Rectal smooth muscle tissue (tissue), 1 donor: ENCODE data around the gene ZXDC.

Experiments used
- H3K27ac ChIP-seq: one replicate; pipeline ENCODE4 v1.7.0; 2013; ENCODE audit warnings: low read depth, low read length, inconsistent platforms
- H3K27me3 ChIP-seq: one replicate; pipeline ENCODE4 v1.7.0; 2013; ENCODE audit warnings: low read length; ENCODE audit not compliant: control insufficient read depth, insufficient read depth
- H3K36me3 ChIP-seq: one replicate; pipeline ENCODE4 v1.7.0; 2013; ENCODE audit warnings: low read length; ENCODE audit not compliant: control insufficient read depth, insufficient read depth
- H3K4me1 ChIP-seq: one replicate; pipeline ENCODE4 v1.7.0; 2013; ENCODE audit warnings: low read length; ENCODE audit not compliant: control insufficient read depth, insufficient read depth
- H3K4me3 ChIP-seq: one replicate; pipeline ENCODE4 v1.7.0; 2013; ENCODE audit warnings: low read length
- H3K9ac ChIP-seq: one replicate; pipeline ENCODE4 v1.7.0; 2013; ENCODE audit warnings: low read length

Gene ZXDC

GRCh38 chr3:126448136-126448892 is 27.4 kb downstream of the ZXDC start:
- no peaks in the 10 kb centered on the region for H3K27me3 ChIP-seq
- no peak overlapping the region for H3K27ac ChIP-seq
- no peak overlapping the region for H3K9ac ChIP-seq
- H3K36me3 ChIP-seq = peaks cover 29% of the 10 kb centered on the region
- H3K4me1 ChIP-seq = no peaks in the 10 kb centered on the region
- H3K4me3 ChIP-seq = no peak overlapping the region

GRCh38 chr3:126447456-126448106 is 28.1 kb downstream of the ZXDC start:
- no peaks in the 10 kb centered on the region for H3K4me1 ChIP-seq
- H3K27me3 ChIP-seq = no peaks in the 10 kb centered on the region
- no peak overlapping the region for H3K4me3 ChIP-seq
- H3K27ac ChIP-seq = no peak overlapping the region
- peaks cover 27% of the 10 kb centered on the region for H3K36me3 ChIP-seq
- no peak overlapping the region for H3K9ac ChIP-seq

- Histone ChIP-seq H3K27ac (no peak overlapping the region), H3K36me3 (peaks cover 23% of the 10 kb centered on the region), H3K9ac (no peak overlapping the region), H3K4me1 (no peaks in the 10 kb centered on the region), H3K27me3 (no peaks in the 10 kb centered on the region), H3K4me3 (no peak overlapping the region)
Measured at GRCh38 chr3:126446791-126447190, 28.9 kb downstream of the ZXDC start.

DNA sequence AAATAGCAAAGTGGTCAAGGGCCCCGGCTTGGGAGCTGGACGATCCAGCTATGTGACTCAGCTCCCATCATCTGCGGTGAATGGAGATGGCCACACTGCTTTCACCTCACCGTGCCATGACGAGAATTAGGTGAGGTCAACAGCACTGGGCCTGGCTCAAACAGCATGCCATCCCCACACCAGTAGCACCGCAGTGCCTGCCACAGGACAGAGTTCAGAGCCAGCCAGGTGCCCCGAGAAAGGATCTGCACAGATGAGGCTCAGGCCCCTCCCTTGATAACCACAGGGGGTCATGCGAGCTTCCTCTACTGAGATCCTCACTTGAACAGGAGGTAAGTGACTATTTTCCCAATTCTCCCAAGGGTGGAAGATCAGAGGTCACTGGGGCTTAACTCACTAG is 29.4 kb downstream of the ZXDC start:
- Histone ChIP-seq H3K27me3 (no peaks in the 10 kb centered on the region), H3K4me3 (no peak overlapping the region), H3K9ac (no peak overlapping the region), H3K4me1 (no peaks in the 10 kb centered on the region), H3K36me3 (peaks cover 19% of the 10 kb centered on the region), H3K27ac (no peak overlapping the region)

- Histone ChIP-seq H3K9ac (no peak overlapping the region), H3K27ac (no peak overlapping the region), H3K27me3 (no peaks in the 10 kb centered on the region), H3K36me3 (peaks cover 16% of the 10 kb centered on the region), H3K4me1 (no peaks in the 10 kb centered on the region), H3K4me3 (no peak overlapping the region)
Measured at GRCh38 chr3:126445506-126445905, 30.2 kb downstream of the ZXDC start.

DNA sequence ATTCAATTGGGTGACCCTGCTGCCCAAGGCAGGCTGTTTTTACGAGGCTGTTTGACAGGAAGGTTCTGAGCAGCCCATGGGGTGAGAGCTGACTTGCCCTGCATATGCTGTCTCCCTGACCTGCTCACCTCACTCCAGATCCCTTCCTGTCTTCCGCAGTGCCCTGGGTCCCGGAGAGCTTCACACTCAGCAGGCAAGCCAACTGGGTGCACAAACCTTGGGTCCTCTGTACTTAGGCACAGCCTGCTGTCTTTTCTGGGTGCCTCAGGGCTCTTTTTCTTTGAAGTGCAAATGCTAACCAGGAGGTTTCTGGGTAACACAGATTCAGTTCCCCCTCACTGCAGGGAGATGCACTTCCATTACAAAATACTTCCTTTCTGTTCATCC is 32.8 kb downstream of the ZXDC start:
- H3K4me1 ChIP-seq = no peaks in the 10 kb centered on the region
- H3K36me3 ChIP-seq = peaks cover 18% of the 10 kb centered on the region
- no peak overlapping the region for H3K27ac ChIP-seq
- no peak overlapping the region for H3K9ac ChIP-seq
- no peak overlapping the region for H3K4me3 ChIP-seq
- no peaks in the 10 kb centered on the region for H3K27me3 ChIP-seq

- H3K9ac ChIP-seq = no peak overlapping the region
- no peak overlapping the region for H3K4me3 ChIP-seq
- no peaks in the 10 kb centered on the region for H3K27me3 ChIP-seq
- H3K36me3 ChIP-seq = peaks cover 21% of the 10 kb centered on the region
- no peaks in the 10 kb centered on the region for H3K4me1 ChIP-seq
- H3K27ac ChIP-seq = no peak overlapping the region
Measured at GRCh38 chr3:126442094-126442855, 33.4 kb downstream of the ZXDC start.

DNA sequence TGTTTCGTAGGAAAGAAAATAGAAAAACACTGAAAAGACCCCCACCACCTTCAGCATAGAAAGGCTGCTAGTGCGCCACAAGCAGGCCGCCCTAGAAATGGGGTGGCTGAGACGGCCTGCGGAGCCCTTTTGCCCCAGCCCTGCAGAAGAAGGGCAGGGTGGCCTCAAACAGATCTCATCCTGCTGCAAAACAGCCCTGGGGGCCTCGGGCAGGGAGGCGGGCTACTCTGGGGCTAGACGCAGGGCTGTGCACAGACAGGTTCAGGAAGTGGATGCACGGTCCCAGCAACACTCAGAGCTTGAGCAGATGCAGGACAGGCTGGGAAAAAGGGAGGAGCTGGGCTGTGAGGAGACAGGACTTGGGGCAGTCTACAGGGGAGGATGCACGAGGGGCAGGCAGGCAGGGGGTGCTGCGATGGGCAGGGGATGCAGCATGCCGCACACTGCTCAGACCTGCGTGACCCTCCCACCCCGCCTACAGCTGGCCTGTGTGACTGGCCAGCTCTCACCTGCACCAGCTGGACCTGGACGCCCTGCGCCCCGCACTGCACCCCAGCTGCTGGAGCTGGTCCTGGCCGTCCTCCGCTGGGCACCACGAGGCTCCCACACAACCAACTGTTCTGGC is 34.3 kb downstream of the ZXDC start:
- peaks cover 25% of the 10 kb centered on the region for H3K36me3 ChIP-seq

DNA sequence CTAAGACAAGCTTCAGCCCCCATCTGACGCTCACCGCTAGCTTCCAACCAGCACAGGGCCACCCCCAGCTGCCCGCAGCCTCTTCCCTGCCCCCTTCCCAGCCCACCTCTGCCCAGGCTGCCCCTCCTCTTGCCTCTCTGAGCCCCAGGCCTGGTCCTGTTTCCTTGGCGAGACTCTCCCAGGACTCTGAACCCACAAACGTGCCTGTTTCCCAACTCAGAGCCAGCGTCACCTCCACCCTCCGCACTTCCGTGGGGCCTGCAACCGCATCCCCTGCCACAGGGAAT is 35.0 kb downstream of the ZXDC start:
- Histone ChIP-seq H3K4me1 (no peaks in the 10 kb centered on the region), H3K9ac (no peak overlapping the region), H3K4me3 (no peak overlapping the region), H3K36me3 (peaks cover 25% of the 10 kb centered on the region), H3K27ac (no peak overlapping the region), H3K27me3 (no peaks in the 10 kb centered on the region)

More for the DNA sequence above, 34.3 kb downstream of the ZXDC start:
- no peaks in the 10 kb centered on the region for H3K4me1 ChIP-seq
- no peak overlapping the region for H3K4me3 ChIP-seq
- H3K9ac ChIP-seq = no peak overlapping the region
- H3K27ac ChIP-seq = no peak overlapping the region
- no peaks in the 10 kb centered on the region for H3K27me3 ChIP-seq

GRCh38 chr3:126439968-126440708 is 35.6 kb downstream of the ZXDC start:
- Histone ChIP-seq H3K4me1 (no peaks in the 10 kb centered on the region), H3K36me3 (peaks cover 25% of the 10 kb centered on the region)

GRCh38 chr3:126439346-126439967 is 36.2 kb downstream of the ZXDC start:
- Histone ChIP-seq H3K4me1 (no peaks in the 10 kb centered on the region), H3K36me3 (peaks cover 26% of the 10 kb centered on the region), H3K4me3 (no peak overlapping the region), H3K27ac (no peak overlapping the region), H3K9ac (no peak overlapping the region), H3K27me3 (no peaks in the 10 kb centered on the region)

More at GRCh38 chr3:126439968-126440708, 35.6 kb downstream of the ZXDC start:
- no peaks in the 10 kb centered on the region for H3K27me3 ChIP-seq
- no peak overlapping the region for H3K4me3 ChIP-seq
- no peak overlapping the region for H3K9ac ChIP-seq
- H3K27ac ChIP-seq = no peak overlapping the region
